Measurements from ENCODE around the gene DDRGK1.

The DDRGK1 gene

GRCh38 chr20:3181270-3181669 is 23.2 kb downstream of the DDRGK1 start:
- H3K4me3 ChIP-seq (ENCODE audit: low read depth, low read length) = no peak overlapping the region
- DNase-seq (ENCODE audit: low read depth) = no peak

GRCh38 chr20:3180319-3180718 is 24.2 kb downstream of the DDRGK1 start:
- H3K4me3 ChIP-seq (ENCODE audit: low read depth, low read length) = no peak overlapping the region
- no peak for DNase-seq (ENCODE audit: low read depth)
- no peak for TF ChIP-seq CTCF (conservative IDR thresholded peaks at IDR 0.05; ENCODE audit: low read depth, low read length)

More at GRCh38 chr20:3181270-3181669, 23.2 kb downstream of the DDRGK1 start:
- no peak for TF ChIP-seq CTCF (conservative IDR thresholded peaks at IDR 0.05; ENCODE audit: low read depth, low read length)

- no peak for DNase-seq (ENCODE audit: low read depth)
- no peak overlapping the region for H3K4me3 ChIP-seq (ENCODE audit: low read depth, low read length)
- TF ChIP-seq CTCF (conservative IDR thresholded peaks at IDR 0.05; ENCODE audit: low read depth, low read length) = no peak
Measured at GRCh38 chr20:3177746-3178485, 26.6 kb downstream of the DDRGK1 start.

GRCh38 chr20:3175270-3175669 is 29.2 kb downstream of the DDRGK1 start:
- DNase-seq (ENCODE audit: low read depth) = no peak
- H3K4me3 ChIP-seq (ENCODE audit: low read depth, low read length) = peak overlapping the region; percentile 82

GRCh38 chr20:3174442-3175261 is 29.8 kb downstream of the DDRGK1 start:
- DNase-seq (ENCODE audit: low read depth) = peak; percentile 46
- H3K4me3 ChIP-seq (ENCODE audit: low read depth, low read length) = peak overlapping the region; percentile 82
- no peak for TF ChIP-seq CTCF (conservative IDR thresholded peaks at IDR 0.05; ENCODE audit: low read depth, low read length)

More at GRCh38 chr20:3175270-3175669, 29.2 kb downstream of the DDRGK1 start:
- no peak for TF ChIP-seq CTCF (conservative IDR thresholded peaks at IDR 0.05; ENCODE audit: low read depth, low read length)

GRCh38 chr20:3173610-3174441 is 30.7 kb downstream of the DDRGK1 start:
- DNase-seq (ENCODE audit: low read depth) = peak; percentile 79
- TF ChIP-seq CTCF (conservative IDR thresholded peaks at IDR 0.05; ENCODE audit: low read depth, low read length) = peak; percentile 11
- H3K4me3 ChIP-seq (ENCODE audit: low read depth, low read length) = peak overlapping the region; percentile 82
